ENCODE results near the gene NELL1. TPM values are rescaled to one million over a fixed set of nuclear protein-coding genes. Genes with fewer than 3 reads are reported as not detected.

The NELL1 gene
- total and polyA plus RNA-seq, 10 donors, result 0.20 TPM; not detected in 9

- Histone ChIP-seq H3K27ac (no peak overlapping the region), H3K9me3 (peaks cover 0 to 6% (median 0%) of the 10 kb centered on the region in 8 donors)
- intact Hi-C loops (cut with DNase I; ENCODE audit: low total_unique reads), result no loop called here
Measured at GRCh38 chr11:21485006-21485405, 815.6 kb downstream of the NELL1 start.

DNA sequence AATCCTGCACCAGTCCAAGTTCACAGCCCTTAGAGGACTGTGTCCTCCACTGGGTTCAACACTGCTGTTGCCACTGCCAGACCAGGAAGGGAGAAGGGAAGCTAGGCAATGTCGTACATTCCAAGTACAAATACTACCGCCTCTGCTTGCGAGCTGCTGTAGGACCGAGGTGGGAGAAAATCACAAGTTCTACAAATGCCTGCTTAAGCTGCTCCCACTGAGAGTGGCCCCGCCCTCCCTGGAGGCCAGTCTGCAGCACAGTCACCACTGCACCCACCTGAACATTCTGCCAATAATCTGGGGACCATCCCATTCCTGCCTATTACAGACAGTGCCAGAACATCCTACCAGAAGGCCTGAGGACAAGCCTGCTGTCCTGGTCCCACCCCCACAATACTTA, 816.0 kb downstream of the NELL1 start:
- no peak for DNase-seq
- WGBS, 5 donors, result 70 to 80% (median 76%) methylated on average over 5 of the region's 5 CpGs

More at GRCh38 chr11:21485006-21485405, 815.6 kb downstream of the NELL1 start:
- H3K36me3 ChIP-seq, result no peaks in the 10 kb centered on the region
- 59 to 91% (median 68%) methylated on average over 1 of the region's 1 CpG for WGBS, 5 donors
- no peaks in the 10 kb centered on the region for H3K27me3 ChIP-seq (replicated peaks in 1 of 7)
- no peaks in the 10 kb centered on the region for H3K4me1 ChIP-seq
- TF ChIP-seq POLR2AphosphoS5 (IDR thresholded peaks at IDR 0.05), result no peak
- TF ChIP-seq POLR2A (IDR thresholded peaks at IDR 0.05), result no peak
- no peak for TF ChIP-seq CTCF (IDR thresholded peaks at IDR 0.05 in 8 of 11, conservative IDR thresholded peaks at IDR 0.05 in 3 of 11)
- no peak for DNase-seq
- no peak overlapping the region for H3K4me3 ChIP-seq

GRCh38 chr11:21489416-21490115, 820.2 kb downstream of the NELL1 start:
- 53 to 59% (median 54%) methylated on average over 2 of the region's 2 CpGs for WGBS, 5 donors

More for the DNA sequence above, 816.0 kb downstream of the NELL1 start:
- Histone ChIP-seq H3K9me3 (peaks cover 0 to 10% (median 2%) of the 10 kb centered on the region in 8 donors), H3K27me3 (replicated peaks in 1 of 7) (no peaks in the 10 kb centered on the region), H3K27ac (no peak overlapping the region), H3K4me3 (no peak overlapping the region), H3K4me1 (no peaks in the 10 kb centered on the region), H3K36me3 (no peaks in the 10 kb centered on the region)
- intact Hi-C loops (cut with DNase I; ENCODE audit: low total_unique reads), result no loop called here
- no peak for TF ChIP-seq POLR2AphosphoS5 (IDR thresholded peaks at IDR 0.05)

DNA sequence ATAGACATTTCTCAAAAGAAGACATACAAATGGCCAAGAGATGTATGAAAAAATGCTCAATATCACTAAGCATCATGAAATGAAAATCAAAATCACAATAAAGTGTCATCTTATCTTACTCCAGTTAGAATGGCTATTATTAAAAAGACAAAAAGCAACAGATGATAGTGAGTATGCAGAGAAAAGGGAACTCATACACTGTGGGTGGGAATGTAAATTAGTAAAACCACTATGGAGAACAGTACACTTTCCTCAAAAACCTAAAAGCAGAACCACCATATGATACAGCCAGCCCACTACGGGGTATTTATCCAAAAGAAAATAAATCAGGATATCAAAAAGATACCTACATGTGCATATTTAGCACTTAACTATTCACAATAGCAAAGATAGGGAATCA, 823.5 kb downstream of the NELL1 start:
- intact Hi-C loops (cut with DNase I; ENCODE audit: low total_unique reads), result no loop called here
- Histone ChIP-seq H3K9me3 (peaks cover 0 to 34% (median 13%) of the 10 kb centered on the region in 8 donors), H3K27ac (no peak overlapping the region), H3K27me3 (replicated peaks in 1 of 7) (no peaks in the 10 kb centered on the region), H3K36me3 (no peaks in the 10 kb centered on the region), H3K4me1 (no peaks in the 10 kb centered on the region), H3K4me3 (no peak overlapping the region)
- WGBS, 5 donors, result 22 to 44% (median 37%) methylated on average over 1 of the region's 1 CpG
- no peak for DNase-seq
- TF ChIP-seq POLR2A (IDR thresholded peaks at IDR 0.05) (no peak), CTCF (IDR thresholded peaks at IDR 0.05 in 8 of 11, conservative IDR thresholded peaks at IDR 0.05 in 3 of 11) (no peak), POLR2AphosphoS5 (IDR thresholded peaks at IDR 0.05) (no peak)

More at GRCh38 chr11:21489416-21490115, 820.2 kb downstream of the NELL1 start:
- TF ChIP-seq CTCF (IDR thresholded peaks at IDR 0.05 in 8 of 11, conservative IDR thresholded peaks at IDR 0.05 in 3 of 11) (no peak), POLR2A (IDR thresholded peaks at IDR 0.05) (no peak), POLR2AphosphoS5 (IDR thresholded peaks at IDR 0.05) (no peak)
- Histone ChIP-seq H3K36me3 (no peaks in the 10 kb centered on the region), H3K27me3 (replicated peaks in 1 of 7) (no peaks in the 10 kb centered on the region), H3K4me1 (no peaks in the 10 kb centered on the region), H3K9me3 (peaks cover 0 to 31% (median 13%) of the 10 kb centered on the region in 8 donors), H3K4me3 (no peak overlapping the region), H3K27ac (no peak overlapping the region)
- intact Hi-C loops (cut with DNase I; ENCODE audit: low total_unique reads), result no loop called here
- DNase-seq, result no peak

Measured in spleen (tissue), 11 donors.